Measurements from ENCODE around the gene ZNF350.

Gene ZNF350

DNA sequence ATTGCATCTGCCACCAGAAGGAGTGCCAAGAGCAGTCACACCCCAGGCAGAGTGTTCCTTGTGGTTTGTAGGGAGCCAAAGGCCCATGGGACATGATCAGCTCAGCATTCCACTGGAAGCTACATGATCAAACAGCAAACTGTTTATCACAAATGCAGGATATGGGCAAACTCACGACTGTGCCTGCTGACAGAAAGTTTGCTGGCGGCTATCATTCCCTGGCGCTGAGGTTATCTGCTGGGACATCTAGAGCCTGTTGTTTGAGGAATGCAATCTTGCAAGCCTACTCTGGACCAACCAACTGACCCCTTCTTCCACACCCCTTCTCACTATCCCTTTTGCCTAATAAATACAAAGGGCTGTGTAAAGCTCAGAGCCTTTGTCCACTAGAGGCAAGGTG is 67.0 kb downstream of the ZNF350 start:
- TF ChIP-seq, protein P1, sequence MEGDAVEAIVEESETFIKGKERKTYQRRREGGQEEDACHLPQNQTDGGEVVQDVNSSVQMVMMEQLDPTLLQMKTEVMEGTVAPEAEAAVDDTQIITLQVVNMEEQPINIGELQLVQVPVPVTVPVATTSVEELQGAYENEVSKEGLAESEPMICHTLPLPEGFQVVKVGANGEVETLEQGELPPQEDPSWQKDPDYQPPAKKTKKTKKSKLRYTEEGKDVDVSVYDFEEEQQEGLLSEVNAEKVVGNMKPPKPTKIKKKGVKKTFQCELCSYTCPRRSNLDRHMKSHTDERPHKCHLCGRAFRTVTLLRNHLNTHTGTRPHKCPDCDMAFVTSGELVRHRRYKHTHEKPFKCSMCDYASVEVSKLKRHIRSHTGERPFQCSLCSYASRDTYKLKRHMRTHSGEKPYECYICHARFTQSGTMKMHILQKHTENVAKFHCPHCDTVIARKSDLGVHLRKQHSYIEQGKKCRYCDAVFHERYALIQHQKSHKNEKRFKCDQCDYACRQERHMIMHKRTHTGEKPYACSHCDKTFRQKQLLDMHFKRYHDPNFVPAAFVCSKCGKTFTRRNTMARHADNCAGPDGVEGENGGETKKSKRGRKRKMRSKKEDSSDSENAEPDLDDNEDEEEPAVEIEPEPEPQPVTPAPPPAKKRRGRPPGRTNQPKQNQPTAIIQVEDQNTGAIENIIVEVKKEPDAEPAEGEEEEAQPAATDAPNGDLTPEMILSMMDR (IDR thresholded peaks at IDR 0.05), result no peak

DNA sequence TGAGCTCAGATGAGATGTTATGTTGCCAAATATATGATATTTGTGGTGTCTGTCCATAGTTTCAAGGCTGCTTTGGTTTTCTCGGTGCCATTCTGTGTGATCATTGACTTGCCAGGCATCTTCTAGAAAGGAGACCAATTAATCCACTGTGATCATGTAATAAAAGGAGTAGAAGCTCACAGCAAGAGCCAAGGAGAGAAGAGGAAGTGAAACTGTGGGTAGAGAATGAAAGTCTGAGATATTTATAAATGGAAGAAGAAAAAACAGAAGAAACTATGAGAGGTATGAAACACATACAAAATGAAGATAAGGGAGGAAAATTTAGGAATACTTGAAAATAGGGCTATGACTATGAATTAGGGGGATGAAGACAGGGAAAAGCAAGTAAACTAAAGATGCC is 70.5 kb downstream of the ZNF350 start:
- TF ChIP-seq, protein P1 (IDR thresholded peaks at IDR 0.05), result no peak

DNA sequence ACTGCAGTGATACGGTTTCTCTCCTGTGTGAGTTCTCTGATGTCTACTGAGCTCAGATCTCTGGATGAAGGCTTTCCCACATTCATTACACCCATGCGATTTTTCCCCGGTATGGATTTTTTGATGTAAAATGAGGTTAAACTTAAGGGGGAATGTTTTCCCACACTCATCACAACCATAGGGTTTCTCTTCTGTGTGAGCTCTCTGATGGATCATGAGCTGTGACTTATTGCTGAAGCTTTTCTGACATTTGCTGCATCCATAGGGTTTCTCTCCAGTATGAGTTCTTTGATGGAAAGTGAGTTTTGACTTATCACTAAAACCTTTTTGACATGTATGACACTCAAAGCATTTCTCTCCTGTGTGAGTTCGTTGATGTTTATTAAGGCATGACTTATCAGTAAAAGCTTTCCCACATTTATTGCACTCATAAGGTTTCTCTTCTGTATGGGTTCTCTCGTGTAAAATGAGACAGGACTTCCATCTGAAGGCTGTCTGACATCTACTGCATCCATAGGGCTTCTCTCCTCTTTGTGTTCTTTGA is 71.2 kb downstream of the ZNF350 start:
- TF ChIP-seq, protein P1 (IDR thresholded peaks at IDR 0.05), result no peak

Data from LNCAP (cell line).